WTC11 (cell line): ENCODE data around the gene BMP2K. TPM values are rescaled to one million over a fixed set of nuclear protein-coding genes. Genes with fewer than 3 reads are reported as not detected.

Source experiments
- ATAC-seq: fragments of 200-7000 bp; cut with Tn5 transposase; 2 replicates; pipeline ENCODE4 v1.10.0; 2021; ENCODE audit warnings: mild to moderate bottlenecking, moderate library complexity
- CTCF ChIA-PET: fragments of 300-600 bp; sonication (Branson Sonifier 250); formaldehyde crosslinking; loops from one replicate; lab custom pipeline; 2021; ENCODE audit warnings: antibody characterized with exemption; lab: Charles Lee
- POLR2A ChIA-PET: fragments of 350-600 bp; sonication (Branson Sonifier 250); formaldehyde crosslinking; loops from one replicate; lab custom pipeline; 2021; ENCODE audit warnings: antibody characterized with exemption; lab: Charles Lee
- DNase-seq: peaks from one replicate; pipeline ENCODE4 v3.0.0; 2021; ENCODE audit warnings: low spot score
- H3K27ac Mint-ChIP-seq: 2 replicates; pipeline ENCODE4 v1.8.0; 2021; ENCODE audit warnings: mixed read lengths
- H3K27me3 Mint-ChIP-seq: 2 replicates; pipeline ENCODE4 v1.8.0; 2021; ENCODE audit warnings: low read depth, mild to moderate bottlenecking, moderate library complexity, mixed read lengths
- H3K36me3 Mint-ChIP-seq: 2 replicates; pipeline ENCODE4 v1.8.0; 2021; ENCODE audit warnings: mixed read lengths
- H3K4me1 Mint-ChIP-seq: 2 replicates; pipeline ENCODE4 v1.8.0; 2022; ENCODE audit warnings: mixed read lengths
- H3K4me3 Mint-ChIP-seq: 2 replicates; pipeline ENCODE4 v1.8.0; 2021; ENCODE audit warnings: mild to moderate bottlenecking, moderate library complexity, mixed read lengths
- H3K9me3 Mint-ChIP-seq: 2 replicates; pipeline ENCODE4 v1.8.0; 2021; ENCODE audit warnings: mixed read lengths
- CREM ChIP-seq: sonication (generic); formaldehyde crosslinking; IDR thresholded peaks from 2 replicates; pipeline ENCODE4 v1.8.1; 2022; ENCODE audit warnings: mild to moderate bottlenecking, missing genetic modification reagents, moderate library complexity
- ETV6 ChIP-seq: sonication (generic); formaldehyde crosslinking; IDR thresholded peaks from 2 replicates; pipeline ENCODE4 v1.8.1; 2022; ENCODE audit warnings: mild to moderate bottlenecking, missing genetic modification reagents
- FOXK1 ChIP-seq: sonication (generic); formaldehyde crosslinking; IDR thresholded peaks from 2 replicates; pipeline ENCODE4 v1.8.0; 2022; ENCODE audit warnings: mild to moderate bottlenecking, moderate library complexity, missing genetic modification reagents
- MXD4 ChIP-seq: fragments of 250-450 bp; sonication (Bioruptor Pico); IDR thresholded peaks from 2 replicates; pipeline ENCODE4 v1.8.0; 2021; ENCODE audit warnings: mild to moderate bottlenecking, moderate library complexity, borderline replicate concordance
- OVOL2 ChIP-seq: fragments of 250-450 bp; sonication (Bioruptor Pico); IDR thresholded peaks from 2 replicates; pipeline ENCODE4 v1.9.0; 2021; ENCODE audit warnings: mild to moderate bottlenecking, borderline replicate concordance
- PREB ChIP-seq: sonication (generic); formaldehyde crosslinking; IDR thresholded peaks from 2 replicates; pipeline ENCODE4 v1.8.1; 2022; ENCODE audit warnings: mild to moderate bottlenecking, missing genetic modification reagents, moderate library complexity, borderline replicate concordance
- PRRX2 ChIP-seq: fragments of 250-450 bp; sonication (Bioruptor Pico); IDR thresholded peaks from 2 replicates; pipeline ENCODE4 v1.8.0; 2021; ENCODE audit warnings: mild to moderate bottlenecking
- RELA ChIP-seq: sonication (generic); formaldehyde crosslinking; IDR thresholded peaks from 2 replicates; pipeline ENCODE4 v1.8.1; 2022; ENCODE audit warnings: missing genetic modification reagents, mild to moderate bottlenecking, borderline replicate concordance
- SMAD3 ChIP-seq: sonication (generic); formaldehyde crosslinking; IDR thresholded peaks from 2 replicates; pipeline ENCODE4 v1.8.0; 2022; ENCODE audit warnings: missing genetic modification reagents, mild to moderate bottlenecking, borderline replicate concordance
- TCF7 ChIP-seq: sonication (generic); formaldehyde crosslinking; IDR thresholded peaks from 2 replicates; pipeline ENCODE4 v1.8.0; 2022; ENCODE audit warnings: mild to moderate bottlenecking, low read depth, missing genetic modification reagents, moderate library complexity
- TEAD4 ChIP-seq: sonication (generic); formaldehyde crosslinking; IDR thresholded peaks from 2 replicates; pipeline ENCODE4 v1.8.0; 2022; ENCODE audit warnings: mild to moderate bottlenecking, missing genetic modification reagents
- ZBTB21 ChIP-seq: sonication (generic); formaldehyde crosslinking; IDR thresholded peaks from 2 replicates; pipeline ENCODE4 v1.8.1; 2023; ENCODE audit warnings: mild to moderate bottlenecking, missing genetic modification reagents, borderline replicate concordance
- ZBTB43 ChIP-seq: sonication (generic); formaldehyde crosslinking; IDR thresholded peaks from 2 replicates; pipeline ENCODE4 v1.8.1; 2023; ENCODE audit warnings: mild to moderate bottlenecking, missing genetic modification reagents
- ZNF232 ChIP-seq: sonication (generic); formaldehyde crosslinking; IDR thresholded peaks from 2 replicates; pipeline ENCODE4 v1.8.0; 2022; ENCODE audit warnings: mild to moderate bottlenecking, missing genetic modification reagents
- ZNF263 ChIP-seq: sonication (generic); formaldehyde crosslinking; IDR thresholded peaks from 2 replicates; pipeline ENCODE4 v1.8.1; 2022; ENCODE audit warnings: low read depth, mild to moderate bottlenecking, moderate library complexity, missing genetic modification reagents
- ZNF423 ChIP-seq: fragments of 250-450 bp; sonication (Bioruptor Pico); IDR thresholded peaks from 2 replicates; pipeline ENCODE4 v2.1.2; 2022; ENCODE audit warnings: mild to moderate bottlenecking, moderate library complexity
- total RNA-seq: library from RNA; stranded (reverse); gene quantifications from 3 replicates; pipeline ENCODE4 v1.2.3, GENCODE V29; 2021
- TF ChIP-seq, protein P1 (sequence below): sonication (generic); formaldehyde crosslinking; IDR thresholded peaks from 2 replicates; pipeline ENCODE4 v1.8.0; 2022; ENCODE audit warnings: mild to moderate bottlenecking, missing genetic modification reagents
- TF ChIP-seq, protein P2 (sequence below): fragments of 200-600 bp; IDR thresholded peaks from 2 replicates; pipeline ENCODE4 v1.8.0; 2022; ENCODE audit warnings: antibody characterized with exemption
- TF ChIP-seq, protein P3 (sequence below): sonication (generic); formaldehyde crosslinking; IDR thresholded peaks from 2 replicates; pipeline ENCODE4 v1.8.0; 2022; ENCODE audit warnings: missing genetic modification reagents

Gene BMP2K
- total RNA-seq, 1 experiment from 2014 or later, result 19.9 TPM

DNA sequence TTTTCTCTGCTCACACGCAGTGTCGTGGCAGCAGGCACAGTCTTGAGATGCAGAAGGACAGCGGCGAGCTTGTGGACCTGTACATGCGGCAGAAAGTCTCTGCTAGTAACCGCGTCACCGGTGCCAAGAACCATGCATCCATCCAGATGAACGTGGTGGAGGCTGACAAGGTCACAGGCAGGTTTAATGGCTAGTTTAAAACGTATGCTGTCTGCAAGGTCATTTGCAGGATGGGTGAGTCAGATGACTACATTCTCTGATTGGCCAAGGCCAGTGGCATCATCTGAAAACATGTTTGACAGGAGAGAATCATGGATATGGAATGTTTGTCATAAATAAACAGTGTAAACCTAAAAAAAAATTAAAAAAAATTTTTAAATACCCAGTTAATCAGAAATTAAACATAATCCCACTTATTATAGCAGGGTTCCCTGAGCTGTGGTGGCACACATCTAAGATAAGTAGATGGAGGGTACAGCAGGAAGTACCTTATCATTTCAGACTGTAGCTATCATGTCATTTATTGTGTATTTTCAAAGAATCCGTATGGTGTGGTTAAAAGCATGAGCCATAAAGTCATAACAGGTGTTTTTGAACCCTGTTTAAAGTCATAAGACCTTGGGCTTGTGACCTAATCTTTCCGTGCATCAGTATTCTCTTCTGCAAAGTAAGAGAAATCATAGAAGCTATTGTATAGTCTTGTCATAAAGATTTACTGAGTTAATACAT, 7.5 kb upstream of the BMP2K start (continued):
- TF ChIP-seq RELA (no peak), PRRX2 (CRISPR knock-in tag) (no peak)
- TF ChIP-seq, protein P1, sequence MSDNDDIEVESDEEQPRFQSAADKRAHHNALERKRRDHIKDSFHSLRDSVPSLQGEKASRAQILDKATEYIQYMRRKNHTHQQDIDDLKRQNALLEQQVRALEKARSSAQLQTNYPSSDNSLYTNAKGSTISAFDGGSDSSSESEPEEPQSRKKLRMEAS, result no peak

DNA sequence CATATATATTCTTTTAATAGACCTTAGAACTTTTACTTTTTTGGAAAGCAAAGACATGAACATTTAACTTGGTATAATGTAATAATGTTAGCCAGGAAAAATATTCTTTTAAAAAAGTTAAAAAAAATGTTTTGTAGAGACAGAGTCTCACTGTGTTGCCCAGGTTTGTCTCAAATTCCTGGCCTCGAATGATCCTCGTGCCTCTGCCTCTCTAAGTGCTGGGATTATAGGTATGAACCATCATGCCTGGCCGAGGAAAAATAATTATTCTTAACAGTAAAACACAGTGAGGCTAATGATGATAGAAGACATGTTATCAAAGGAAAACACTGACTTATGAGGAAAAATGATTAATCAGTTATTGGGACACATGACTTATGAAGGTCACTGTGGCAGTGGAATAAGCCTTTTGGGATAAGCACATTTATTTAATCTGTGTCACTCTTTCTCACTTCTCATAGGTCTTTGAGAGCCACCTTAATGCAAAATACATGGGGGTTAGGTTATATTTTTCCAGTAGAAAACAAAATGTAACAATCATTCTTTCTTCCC, 6.0 kb upstream of the BMP2K start:
- no peaks in the 10 kb centered on the region for H3K27me3 Mint-ChIP-seq
- H3K4me3 Mint-ChIP-seq, result no peak overlapping the region
- POLR2A ChIA-PET, result no interaction called here

More for the DNA sequence above, 6.0 kb upstream of the BMP2K start:
- no peaks in the 10 kb centered on the region for H3K36me3 Mint-ChIP-seq
- ATAC-seq (no peak), DNase-seq (no peak)
- CTCF ChIA-PET, result interaction anchor here (1.0 kb wide), 1 partner anchor 172 kb away, joined by 3 read pairs; no protein-coding TSS in a partner anchor
- H3K9me3 Mint-ChIP-seq, result no peaks in the 10 kb centered on the region
- H3K4me1 Mint-ChIP-seq, result peaks cover 14% of the 10 kb centered on the region
- H3K27ac Mint-ChIP-seq, result no peak overlapping the region
- TF ChIP-seq FOXK1 (CRISPR knock-in tag) (no peak), ZNF232 (CRISPR knock-in tag) (no peak), ETV6 (CRISPR knock-in tag) (no peak), OVOL2 (CRISPR knock-in tag) (no peak), ZNF263 (CRISPR knock-in tag) (no peak), CREM (CRISPR knock-in tag) (no peak), ZBTB43 (CRISPR knock-in tag) (no peak), ZNF423 (CRISPR knock-in tag) (no peak), PREB (CRISPR knock-in tag) (no peak), TCF7 (CRISPR knock-in tag) (no peak), SMAD3 (CRISPR knock-in tag) (no peak), ZBTB21 (no peak), MXD4 (CRISPR knock-in tag) (no peak), TEAD4 (CRISPR knock-in tag) (no peak)
- TF ChIP-seq, protein P2, sequence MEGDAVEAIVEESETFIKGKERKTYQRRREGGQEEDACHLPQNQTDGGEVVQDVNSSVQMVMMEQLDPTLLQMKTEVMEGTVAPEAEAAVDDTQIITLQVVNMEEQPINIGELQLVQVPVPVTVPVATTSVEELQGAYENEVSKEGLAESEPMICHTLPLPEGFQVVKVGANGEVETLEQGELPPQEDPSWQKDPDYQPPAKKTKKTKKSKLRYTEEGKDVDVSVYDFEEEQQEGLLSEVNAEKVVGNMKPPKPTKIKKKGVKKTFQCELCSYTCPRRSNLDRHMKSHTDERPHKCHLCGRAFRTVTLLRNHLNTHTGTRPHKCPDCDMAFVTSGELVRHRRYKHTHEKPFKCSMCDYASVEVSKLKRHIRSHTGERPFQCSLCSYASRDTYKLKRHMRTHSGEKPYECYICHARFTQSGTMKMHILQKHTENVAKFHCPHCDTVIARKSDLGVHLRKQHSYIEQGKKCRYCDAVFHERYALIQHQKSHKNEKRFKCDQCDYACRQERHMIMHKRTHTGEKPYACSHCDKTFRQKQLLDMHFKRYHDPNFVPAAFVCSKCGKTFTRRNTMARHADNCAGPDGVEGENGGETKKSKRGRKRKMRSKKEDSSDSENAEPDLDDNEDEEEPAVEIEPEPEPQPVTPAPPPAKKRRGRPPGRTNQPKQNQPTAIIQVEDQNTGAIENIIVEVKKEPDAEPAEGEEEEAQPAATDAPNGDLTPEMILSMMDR, result no peak
- TF ChIP-seq, protein P3, sequence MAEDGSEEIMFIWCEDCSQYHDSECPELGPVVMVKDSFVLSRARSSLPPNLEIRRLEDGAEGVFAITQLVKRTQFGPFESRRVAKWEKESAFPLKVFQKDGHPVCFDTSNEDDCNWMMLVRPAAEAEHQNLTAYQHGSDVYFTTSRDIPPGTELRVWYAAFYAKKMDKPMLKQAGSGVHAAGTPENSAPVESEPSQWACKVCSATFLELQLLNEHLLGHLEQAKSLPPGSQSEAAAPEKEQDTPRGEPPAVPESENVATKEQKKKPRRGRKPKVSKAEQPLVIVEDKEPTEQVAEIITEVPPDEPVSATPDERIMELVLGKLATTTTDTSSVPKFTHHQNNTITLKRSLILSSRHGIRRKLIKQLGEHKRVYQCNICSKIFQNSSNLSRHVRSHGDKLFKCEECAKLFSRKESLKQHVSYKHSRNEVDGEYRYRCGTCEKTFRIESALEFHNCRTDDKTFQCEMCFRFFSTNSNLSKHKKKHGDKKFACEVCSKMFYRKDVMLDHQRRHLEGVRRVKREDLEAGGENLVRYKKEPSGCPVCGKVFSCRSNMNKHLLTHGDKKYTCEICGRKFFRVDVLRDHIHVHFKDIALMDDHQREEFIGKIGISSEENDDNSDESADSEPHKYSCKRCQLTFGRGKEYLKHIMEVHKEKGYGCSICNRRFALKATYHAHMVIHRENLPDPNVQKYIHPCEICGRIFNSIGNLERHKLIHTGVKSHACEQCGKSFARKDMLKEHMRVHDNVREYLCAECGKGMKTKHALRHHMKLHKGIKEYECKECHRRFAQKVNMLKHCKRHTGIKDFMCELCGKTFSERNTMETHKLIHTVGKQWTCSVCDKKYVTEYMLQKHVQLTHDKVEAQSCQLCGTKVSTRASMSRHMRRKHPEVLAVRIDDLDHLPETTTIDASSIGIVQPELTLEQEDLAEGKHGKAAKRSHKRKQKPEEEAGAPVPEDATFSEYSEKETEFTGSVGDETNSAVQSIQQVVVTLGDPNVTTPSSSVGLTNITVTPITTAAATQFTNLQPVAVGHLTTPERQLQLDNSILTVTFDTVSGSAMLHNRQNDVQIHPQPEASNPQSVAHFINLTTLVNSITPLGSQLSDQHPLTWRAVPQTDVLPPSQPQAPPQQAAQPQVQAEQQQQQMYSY (CRISPR knock-in tag), result no peak
